Epidermal melanocyte (primary cell): ENCODE results near the gene SYTL2.
A peak's percentile ranks its signal among the peaks of the same experiment; 100 is the strongest.
"Not testable (repeated sequence)": the region's sequence is repeated elsewhere in the genome, so short reads cannot be mapped to it uniquely, and the experiment has no call there.

Experiments
- DNase-seq: peaks from one replicate; pipeline ENCODE4 v3.0.0; 2011; ENCODE audit warnings: low spot score; ENCODE audit not compliant: insufficient read length

Gene SYTL2, protein sequence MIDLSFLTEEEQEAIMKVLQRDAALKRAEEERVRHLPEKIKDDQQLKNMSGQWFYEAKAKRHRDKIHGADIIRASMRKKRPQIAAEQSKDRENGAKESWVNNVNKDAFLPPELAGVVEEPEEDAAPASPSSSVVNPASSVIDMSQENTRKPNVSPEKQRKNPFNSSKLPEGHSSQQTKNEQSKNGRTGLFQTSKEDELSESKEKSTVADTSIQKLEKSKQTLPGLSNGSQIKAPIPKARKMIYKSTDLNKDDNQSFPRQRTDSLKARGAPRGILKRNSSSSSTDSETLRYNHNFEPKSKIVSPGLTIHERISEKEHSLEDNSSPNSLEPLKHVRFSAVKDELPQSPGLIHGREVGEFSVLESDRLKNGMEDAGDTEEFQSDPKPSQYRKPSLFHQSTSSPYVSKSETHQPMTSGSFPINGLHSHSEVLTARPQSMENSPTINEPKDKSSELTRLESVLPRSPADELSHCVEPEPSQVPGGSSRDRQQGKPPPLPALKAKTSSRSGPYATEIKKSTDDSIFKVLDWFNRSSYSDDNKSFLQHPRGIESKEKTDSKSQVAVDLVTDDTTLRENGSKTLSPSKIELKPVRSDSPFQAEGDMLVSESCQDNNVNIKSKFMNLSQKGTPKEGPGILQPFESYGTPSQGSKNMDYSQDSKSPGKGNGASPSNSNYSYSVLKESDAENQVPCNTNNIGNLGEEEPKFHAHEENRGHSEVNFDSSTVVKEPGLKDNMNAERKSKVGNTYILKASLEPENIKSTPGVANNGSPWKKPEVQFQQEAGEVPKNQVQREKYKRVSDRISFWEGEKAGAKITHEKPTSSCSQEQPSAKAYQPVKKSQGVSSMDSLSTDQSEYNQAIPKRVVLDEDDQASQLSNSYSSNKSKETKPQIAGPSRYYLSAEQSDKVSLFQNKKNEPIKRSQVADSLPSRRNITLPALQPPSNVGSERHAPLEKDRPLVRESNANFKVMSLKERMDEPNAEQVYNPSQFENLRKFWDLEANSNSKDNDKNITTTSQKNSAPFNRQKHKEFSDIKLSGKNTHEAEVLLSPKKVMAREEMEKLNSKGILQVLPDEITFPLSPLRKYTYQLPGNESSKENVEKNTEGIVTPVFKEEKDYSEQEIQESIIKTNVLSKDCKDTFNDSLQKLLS (N-terminal part only)

DNA sequence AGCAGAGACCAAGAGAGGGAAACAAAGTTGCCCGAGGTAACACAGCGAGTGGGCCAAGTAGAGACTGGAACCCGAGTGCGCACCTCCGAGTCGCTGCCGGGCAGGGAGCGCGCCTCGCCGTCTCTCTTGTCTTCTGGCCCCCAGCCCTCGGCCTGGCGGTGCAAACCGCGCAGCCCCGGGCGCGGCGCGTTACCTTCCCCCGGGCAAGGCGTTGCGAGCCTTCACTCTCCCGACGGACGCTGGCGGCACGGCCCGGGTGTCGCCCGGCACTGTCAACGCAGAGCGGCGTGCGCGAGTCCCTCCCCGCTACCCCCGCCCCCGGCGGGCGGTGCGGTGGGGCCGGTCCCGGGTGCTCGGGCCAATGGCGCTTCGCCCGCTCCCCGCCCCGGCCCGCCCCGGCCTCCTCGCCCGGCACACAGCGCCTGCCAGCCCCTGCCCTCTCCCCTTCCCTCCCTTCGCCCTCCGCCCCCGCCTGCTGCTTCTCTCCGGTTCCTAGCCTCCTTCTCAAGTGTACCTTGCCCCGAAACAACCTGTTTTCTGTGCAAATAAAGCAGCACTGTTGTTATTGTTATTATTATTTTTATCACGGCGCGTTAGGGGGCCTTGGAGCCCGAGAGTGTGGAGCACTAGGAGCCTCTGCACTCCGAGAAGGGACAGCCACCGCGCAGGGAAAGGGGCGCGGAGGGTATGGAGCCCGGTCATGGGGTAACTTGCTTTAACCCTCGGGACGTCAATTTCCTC lies at the start of gene SYTL2:
TSS of gene SYTL2 (minus strand) at position 271 of the 741 bp plus-strand sequence. CDS start 53,416 bp downstream, outside the sequence.
- no peak for DNase-seq

DNA sequence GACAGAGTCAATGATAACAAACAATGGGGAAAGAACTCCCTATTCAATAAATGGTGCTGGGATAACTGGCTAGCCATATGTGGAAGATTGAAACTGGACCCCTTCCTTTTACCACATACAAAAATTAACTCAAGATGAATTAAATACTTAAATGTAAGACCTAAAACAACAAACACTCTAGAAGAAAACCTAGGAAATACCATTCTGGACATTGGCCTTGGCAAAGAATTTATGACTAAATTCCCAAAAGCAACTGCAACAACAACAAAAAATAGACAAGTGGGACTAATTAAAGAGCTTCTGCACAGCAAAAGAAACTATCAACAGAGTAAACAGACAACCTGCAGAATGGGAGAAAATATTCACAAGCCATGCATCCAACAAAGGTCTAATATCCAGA lies 48.6 kb upstream of the SYTL2 start:
- DNase-seq: not testable (repeated sequence)

- no peak for DNase-seq
These were observed 46.2 kb upstream of the SYTL2 start for GRCh38 chr11:85857098-85857497.

DNA sequence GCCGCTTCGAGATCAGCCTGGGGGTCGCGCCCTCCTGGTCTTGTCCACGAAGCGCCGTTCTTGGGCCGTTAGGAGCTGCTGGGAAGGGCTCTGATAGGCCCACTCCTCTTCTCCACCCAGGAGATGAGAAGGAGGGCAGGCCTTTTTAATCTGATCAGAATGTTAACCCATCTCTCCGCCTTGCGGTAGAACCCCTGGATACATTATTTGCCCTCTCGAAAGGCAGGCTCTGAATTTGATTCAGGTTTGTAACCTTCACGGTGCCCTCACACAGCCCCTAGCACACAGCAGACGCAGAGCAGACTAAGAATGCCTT lies 44.4 kb upstream of the SYTL2 start, which contains the start of gene CCDC83:
TSS of gene CCDC83 (plus strand) at position 43 of the 316 bp plus-strand sequence. CDS start 9,741 bp downstream, outside the sequence.
- no peak for DNase-seq

DNA sequence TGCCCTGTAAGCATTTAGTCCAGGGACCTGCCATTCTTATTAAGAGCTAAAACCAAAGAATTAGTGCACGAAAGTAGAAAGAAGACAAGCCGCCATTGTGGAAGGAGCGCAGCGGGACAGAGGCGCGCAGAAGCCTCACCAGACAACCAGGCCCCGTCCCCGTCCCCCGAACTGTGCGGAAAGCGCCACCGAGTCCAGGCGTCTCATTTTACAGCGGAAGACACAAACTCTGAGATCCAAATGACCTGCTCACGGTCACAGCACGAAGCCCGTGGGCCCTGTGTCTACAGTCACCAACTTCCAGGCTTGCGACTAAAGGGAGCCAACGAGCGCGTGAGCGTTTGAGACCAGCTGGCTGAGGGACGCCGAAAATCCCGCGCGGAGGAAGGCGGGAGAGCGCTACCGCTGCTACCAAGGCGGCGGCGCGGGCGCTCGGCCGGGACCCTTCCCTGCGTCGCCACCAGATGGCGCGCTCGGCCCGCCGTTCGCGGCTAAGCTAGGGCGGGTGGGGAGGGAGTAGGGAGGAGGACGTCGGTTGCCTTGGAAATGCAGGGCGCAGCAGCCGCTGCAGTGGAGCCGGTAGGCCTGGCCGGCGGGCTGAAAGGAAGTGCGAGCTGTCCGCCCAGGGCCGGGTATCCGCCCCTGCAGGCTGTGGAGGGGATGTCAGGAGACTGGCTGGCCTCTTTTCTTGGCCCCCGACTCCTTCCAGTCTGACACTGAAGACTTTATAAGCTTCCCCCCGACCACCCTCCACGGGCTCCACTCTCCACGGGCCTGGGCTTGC lies 43.8 kb upstream of the SYTL2 start:
- DNase-seq: peak; percentile 90

DNA sequence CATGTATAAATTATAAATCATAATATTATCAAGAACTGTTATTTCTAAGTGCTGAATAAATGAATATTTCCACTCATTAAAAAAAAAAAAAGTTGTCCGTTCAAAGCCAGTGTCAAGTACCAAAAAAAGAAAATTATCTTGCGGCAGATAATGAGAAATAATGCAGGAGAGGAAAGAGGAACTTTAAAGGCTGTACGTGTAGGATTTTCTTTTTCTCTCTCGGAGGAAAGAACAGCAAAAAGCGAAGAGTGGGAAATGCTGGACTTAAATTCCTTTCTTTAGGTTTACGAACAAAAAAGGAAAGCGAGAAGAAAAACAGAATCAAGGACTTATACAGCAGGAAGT lies 43.2 kb upstream of the SYTL2 start:
- DNase-seq: no peak

GRCh38 chr11:85853541-85853940 lies 42.6 kb upstream of the SYTL2 start:
- DNase-seq: not testable (repeated sequence)

DNA sequence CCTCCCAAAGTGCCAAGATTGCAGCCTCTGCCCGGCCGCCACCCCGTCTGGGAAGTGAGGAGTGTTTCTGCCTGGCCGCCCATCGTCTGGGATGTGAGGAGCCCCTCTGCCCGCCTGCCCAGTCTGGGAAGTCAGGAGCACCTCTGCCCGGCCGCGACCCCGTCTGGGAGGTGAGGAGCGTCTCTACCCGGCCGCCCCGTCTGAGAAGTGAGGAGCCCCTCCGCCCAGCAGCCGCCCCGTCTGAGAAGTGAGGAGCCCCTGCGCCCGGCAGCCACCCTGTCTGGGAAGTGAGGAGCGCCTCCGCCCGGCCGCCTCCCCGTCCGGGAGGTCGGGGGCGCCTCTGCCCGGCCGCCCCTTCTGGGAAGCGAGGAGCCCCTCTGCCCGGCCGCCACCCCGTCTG lies 41.8 kb upstream of the SYTL2 start:
- DNase-seq: not testable (repeated sequence)

GRCh38 chr11:85848556-85848955 lies 37.6 kb upstream of the SYTL2 start:
- DNase-seq: no peak

- DNase-seq: no peak
These were observed 37.1 kb upstream of the SYTL2 start for GRCh38 chr11:85848006-85848405.

DNA sequence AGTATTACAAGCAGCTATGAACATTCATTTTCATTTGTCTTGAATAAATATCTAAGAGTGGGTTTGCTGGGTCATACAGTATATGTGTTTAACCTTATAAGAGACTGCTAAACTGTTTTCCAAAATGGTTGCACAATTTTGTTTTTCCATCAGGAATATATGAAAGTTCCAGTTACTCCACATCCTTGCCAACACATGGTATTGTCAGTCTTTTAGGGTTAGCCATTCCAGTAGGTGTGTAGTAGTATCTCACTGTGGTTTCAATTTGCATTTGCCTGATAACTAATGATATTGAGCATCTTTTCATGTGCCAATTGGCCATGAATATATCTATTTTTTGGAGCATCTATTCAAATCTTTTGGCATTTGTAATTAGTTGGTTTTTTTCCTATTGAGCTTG lies 36.5 kb upstream of the SYTL2 start:
- DNase-seq: no peak

DNA sequence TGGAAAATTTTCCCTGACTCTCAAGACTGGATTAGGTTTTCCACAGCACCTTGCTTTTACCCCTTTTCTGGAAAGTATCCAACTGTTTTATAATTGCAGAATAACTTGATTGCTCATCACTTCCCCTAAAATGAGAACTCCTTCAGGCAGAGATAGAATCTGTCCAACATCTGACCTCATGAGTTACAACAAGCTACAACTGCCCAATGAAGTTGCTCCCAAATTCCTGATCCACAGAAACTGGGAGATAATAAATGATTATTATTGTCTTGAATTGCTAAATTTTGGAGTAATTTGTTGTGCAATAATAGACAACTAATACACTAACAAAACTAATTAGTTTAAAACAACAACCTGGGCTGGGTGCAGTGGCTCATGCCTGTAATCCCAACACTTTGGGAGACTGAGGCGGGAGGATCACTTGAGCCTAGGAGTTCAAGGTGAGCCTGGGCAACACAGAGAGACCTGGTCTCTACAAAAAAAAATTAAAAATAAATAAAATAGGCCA lies 34.2 kb upstream of the SYTL2 start:
- no peak for DNase-seq

GRCh38 chr11:85844439-85845123 lies 33.6 kb upstream of the SYTL2 start:
- DNase-seq: no peak

DNA sequence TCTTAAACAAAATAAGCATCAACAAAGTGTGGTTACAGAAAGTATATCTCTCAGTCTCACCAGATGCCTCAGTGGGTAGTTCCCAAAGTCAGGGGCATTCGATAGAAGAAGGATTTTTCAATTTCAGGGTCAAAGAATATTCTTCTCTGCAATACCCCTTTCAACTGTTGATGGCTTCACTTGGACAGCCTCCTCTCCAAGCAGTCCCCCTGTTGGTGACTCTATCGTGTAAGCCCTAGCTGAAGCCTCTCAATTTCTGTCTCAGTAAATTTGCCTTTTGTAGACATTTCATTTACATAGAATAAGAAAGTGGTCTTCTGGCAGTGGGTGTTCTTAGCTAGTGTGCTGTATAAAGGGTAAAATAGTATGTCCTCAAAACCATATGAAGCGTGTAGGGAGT lies 33.0 kb upstream of the SYTL2 start:
- no peak for DNase-seq

DNA sequence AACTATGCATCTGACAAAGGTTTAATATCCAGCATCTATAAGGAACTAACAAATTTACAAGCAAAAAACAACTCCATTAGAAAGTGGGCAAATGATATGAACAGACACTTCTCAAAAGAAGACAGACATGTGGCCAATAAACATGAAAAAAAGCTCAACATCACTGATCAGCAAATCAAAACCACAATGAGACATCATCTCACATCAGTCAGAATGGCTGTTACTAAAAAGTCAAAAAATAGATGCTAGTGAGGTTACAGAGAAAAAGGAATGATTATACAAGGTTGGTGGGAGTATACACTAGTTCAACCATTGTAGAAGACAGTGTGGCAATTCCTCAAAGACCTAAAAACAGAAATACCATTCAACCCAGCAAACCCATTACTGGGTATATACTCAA lies 30.0 kb upstream of the SYTL2 start:
- DNase-seq: not testable (repeated sequence)

- DNase-seq: no peak
These were observed 24.8 kb upstream of the SYTL2 start for GRCh38 chr11:85835729-85836128.

DNA sequence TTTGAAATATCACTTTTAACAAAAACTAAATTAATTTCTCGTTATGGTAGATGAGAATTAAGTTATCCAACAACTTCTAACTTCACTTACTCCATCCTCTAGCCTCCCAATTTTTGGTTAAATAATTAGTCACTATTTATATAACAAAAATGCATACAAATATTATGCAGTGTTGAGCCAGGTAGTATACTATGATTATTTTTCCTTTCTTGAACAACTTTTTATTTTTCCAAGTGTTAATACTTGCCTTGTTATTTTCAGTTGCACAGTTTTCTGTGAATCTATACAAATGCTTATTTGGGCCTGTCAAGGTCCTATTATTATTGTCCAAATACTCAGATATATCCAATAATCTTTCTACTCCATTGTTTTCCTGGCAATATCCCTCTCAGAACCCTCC lies 24.3 kb upstream of the SYTL2 start:
- no peak for DNase-seq

DNA sequence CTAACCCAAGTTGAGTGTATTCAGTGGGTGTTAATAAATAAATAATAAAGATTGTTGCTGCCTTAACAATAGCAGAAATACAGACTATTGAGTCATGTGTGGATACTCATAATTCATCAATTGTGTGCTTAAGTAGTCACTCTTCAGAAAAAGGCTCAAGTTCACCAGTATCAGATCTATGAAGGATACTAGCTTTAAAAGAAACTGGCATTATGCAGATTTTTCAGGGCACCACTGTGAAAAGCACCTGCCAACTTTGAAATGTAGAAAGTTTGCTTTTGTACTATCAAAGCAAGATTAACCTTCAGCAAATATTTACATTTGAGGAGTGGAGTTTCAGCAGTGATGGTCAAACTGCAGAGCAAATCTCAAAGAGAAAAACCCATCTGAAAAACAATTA lies 20.1 kb upstream of the SYTL2 start:
- DNase-seq: no peak

- no peak for DNase-seq
These were observed 18.2 kb upstream of the SYTL2 start for GRCh38 chr11:85829172-85829571.

GRCh38 chr11:85828640-85828978 lies 17.7 kb upstream of the SYTL2 start:
- DNase-seq: no peak
